Breast epithelium (tissue), 4 donors: ENCODE results near the gene RAB24. TPM values are rescaled to one million over a fixed set of nuclear protein-coding genes. Genes with fewer than 3 reads are reported as not detected.

ENCODE experiments used
- DNase-seq, 2 donors: peaks; one replicate each; pipeline ENCODE4 v3.0.0-alpha.2; 2019; ENCODE audit warnings: low spot score in 2 of 2
- H3K27ac ChIP-seq, 2 donors: fragments of 200-600 bp; sonication (generic) in 1 of 2; one replicate each; pipeline ENCODE4 v1.5.1; 2016 to 2019; ENCODE audit warnings: mild to moderate bottlenecking in 1 of 2
- H3K27me3 ChIP-seq, 2 donors: fragments of 200-600 bp; sonication (generic) in 1 of 2; one replicate each; pipeline versions ENCODE4 v1.5.1 to v1.6.0; 2017 to 2019; ENCODE audit warnings: control low read depth in 1 of 2, mild to moderate bottlenecking in 1 of 2
- H3K36me3 ChIP-seq: fragments of 200-600 bp; one replicate; pipeline ENCODE4 v1.5.1; 2019
- H3K4me1 ChIP-seq, 2 donors: fragments of 200-600 bp; sonication (generic); one replicate each; pipeline ENCODE4 v1.5.1; 2016 to 2019; ENCODE audit warnings: control low read depth in 1 of 2
- H3K4me3 ChIP-seq, 3 donors: fragments of 200-600 bp; sonication (generic); 1 replicate in 2 of 3; 2 replicates in 1 of 3; pipeline ENCODE4 v1.5.1; 2016 to 2019; ENCODE audit warnings: mild to moderate bottlenecking in 3 of 3, moderate library complexity in 2 of 3
- H3K9me3 ChIP-seq, 2 donors: fragments of 200-600 bp; sonication (generic) in 1 of 2; one replicate each; pipeline ENCODE4 v1.5.1; 2016 to 2019; ENCODE audit warnings: control low read depth in 1 of 2
- POLR2A ChIP-seq: fragments of 450-650 bp; IDR thresholded peaks from one replicate; pipeline ENCODE4 v1.6.1; 2016; ENCODE audit warnings: antibody characterized with exemption, mild to moderate bottlenecking, moderate library complexity
- POLR2AphosphoS5 ChIP-seq, 3 donors: sonication (generic); formaldehyde crosslinking; IDR thresholded peaks; one replicate each; pipeline ENCODE4 v1.6.1; 2017; ENCODE audit warnings: antibody characterized with exemption in 3 of 3
- intact Hi-C: fragments of 100-400 bp; cut with DNase I; formaldehyde crosslinking; loops from one replicate; pipeline ENCODE4 v1.15.1; 2023; ENCODE audit warnings: low total_unique reads
- total RNA-seq, 3 donors: library from RNA; depleted of rRNA; stranded (reverse); fragments of >200 nt; gene quantifications; one replicate each; pipeline ENCODE4 v1.1.0, GENCODE V29; 2016
- TF ChIP-seq, protein P1 (sequence below), 3 donors: fragments of 450-650 bp; IDR thresholded peaks; one replicate each; pipeline ENCODE4 v1.5.1; 2016 to 2017; ENCODE audit warnings: antibody characterized with exemption in 3 of 3, mild to moderate bottlenecking in 3 of 3, moderate library complexity in 3 of 3

The RAB24 gene
- total RNA-seq, 3 donors from 2014 or later = 21.4 to 62.9 (median 36.0) TPM

DNA sequence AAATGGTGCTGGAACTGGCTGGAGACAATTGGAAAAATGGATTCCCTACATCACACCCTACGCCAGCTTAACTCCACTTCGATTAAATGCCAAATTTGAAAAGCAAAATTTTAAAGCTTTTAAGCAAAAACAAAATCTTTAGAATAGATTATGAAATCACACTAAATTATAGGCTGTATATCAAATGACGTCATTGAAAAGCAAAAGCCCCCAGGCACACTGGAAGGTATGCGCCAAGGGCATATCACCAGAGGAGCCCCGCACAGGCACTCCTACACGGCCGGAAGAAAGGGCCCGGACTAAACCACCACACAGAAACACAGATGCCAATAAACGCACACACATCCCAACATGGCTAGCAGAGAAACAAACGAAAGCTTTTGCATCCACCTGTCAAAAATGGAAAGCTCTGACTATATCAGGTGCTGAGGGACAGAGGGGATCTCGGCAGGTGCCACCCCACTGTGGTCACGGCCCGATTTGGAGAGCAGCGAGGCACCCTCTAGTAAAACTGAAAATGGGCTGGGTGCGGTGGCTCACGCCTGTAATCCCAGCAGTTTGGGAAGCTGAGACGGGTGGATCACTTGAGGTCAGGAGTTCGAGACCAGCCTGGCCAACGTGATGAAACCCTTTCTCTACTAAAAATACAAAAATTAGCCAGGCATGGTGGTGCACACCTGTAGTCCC, 25.2 kb upstream of the RAB24 start:
- H3K27ac ChIP-seq = no peak overlapping the region
- intact Hi-C loops = no loop called here

DNA sequence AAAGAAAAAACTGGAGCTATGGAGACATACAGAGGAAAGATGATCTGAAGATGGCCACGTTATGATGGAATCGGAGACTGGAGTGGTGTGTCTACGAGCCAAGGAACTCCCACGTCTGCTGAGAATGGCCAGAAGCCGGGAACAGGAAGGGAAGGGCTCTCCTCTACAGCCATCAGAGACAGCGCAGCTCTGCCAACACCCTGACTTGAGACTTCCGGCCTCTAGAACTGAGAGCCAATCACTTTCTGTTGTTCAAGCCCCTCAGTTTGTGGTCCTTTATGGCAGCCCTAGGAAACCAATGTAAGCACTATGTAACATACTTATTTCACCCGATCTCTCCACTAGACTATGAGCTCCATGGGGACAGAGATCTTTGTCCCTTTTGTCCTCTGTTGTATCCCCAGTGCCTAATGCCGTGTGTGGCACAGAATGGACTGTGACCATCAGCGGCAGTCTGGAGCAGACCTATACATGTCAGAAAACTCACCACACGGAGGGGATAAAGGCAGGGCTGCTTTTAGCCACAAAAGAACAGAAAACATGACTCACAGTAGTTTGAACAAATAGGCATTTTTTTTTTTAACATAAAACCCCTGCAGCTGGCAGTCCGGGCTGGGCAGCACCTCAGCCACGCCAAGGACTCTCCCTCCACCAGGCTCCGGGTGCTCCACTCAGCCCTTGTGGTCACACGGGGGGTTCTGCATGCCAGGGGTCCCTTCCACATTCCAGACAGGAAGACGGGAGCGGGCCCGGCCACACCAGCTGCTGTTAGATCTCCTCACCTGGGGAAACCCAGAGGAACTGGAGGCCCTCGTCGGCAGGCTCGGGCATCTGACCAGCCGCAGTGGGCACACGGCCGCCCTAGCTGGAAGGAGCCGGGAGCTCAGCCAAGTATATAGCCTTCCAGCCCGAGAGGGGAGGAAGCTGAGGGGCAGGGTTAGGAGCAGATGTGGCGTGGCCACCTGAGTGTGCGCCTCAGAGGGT, 24.3 kb upstream of the RAB24 start:
- TF ChIP-seq POLR2A (no peak), POLR2AphosphoS5 (IDR thresholded peaks at IDR 0.05) (no peak)
- TF ChIP-seq, protein P1, sequence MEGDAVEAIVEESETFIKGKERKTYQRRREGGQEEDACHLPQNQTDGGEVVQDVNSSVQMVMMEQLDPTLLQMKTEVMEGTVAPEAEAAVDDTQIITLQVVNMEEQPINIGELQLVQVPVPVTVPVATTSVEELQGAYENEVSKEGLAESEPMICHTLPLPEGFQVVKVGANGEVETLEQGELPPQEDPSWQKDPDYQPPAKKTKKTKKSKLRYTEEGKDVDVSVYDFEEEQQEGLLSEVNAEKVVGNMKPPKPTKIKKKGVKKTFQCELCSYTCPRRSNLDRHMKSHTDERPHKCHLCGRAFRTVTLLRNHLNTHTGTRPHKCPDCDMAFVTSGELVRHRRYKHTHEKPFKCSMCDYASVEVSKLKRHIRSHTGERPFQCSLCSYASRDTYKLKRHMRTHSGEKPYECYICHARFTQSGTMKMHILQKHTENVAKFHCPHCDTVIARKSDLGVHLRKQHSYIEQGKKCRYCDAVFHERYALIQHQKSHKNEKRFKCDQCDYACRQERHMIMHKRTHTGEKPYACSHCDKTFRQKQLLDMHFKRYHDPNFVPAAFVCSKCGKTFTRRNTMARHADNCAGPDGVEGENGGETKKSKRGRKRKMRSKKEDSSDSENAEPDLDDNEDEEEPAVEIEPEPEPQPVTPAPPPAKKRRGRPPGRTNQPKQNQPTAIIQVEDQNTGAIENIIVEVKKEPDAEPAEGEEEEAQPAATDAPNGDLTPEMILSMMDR (IDR thresholded peaks at IDR 0.05) = no peak
- no peak for DNase-seq
- no peaks in the 10 kb centered on the region for H3K27me3 ChIP-seq
- H3K27ac ChIP-seq = peak overlapping the region; percentile 40 to 66
- no peaks in the 10 kb centered on the region for H3K36me3 ChIP-seq
- no peaks in the 10 kb centered on the region for H3K4me1 ChIP-seq
- intact Hi-C loops = no loop called here
- peak overlapping the region in 1 of 3 donors; percentile 11 for H3K4me3 ChIP-seq
- H3K9me3 ChIP-seq = no peaks in the 10 kb centered on the region

More for the DNA sequence above, 25.2 kb upstream of the RAB24 start:
- H3K36me3 ChIP-seq = peaks cover 2% of the 10 kb centered on the region
- H3K9me3 ChIP-seq = no peaks in the 10 kb centered on the region
- H3K4me3 ChIP-seq = no peak overlapping the region
- H3K4me1 ChIP-seq = no peaks in the 10 kb centered on the region
- H3K27me3 ChIP-seq = no peaks in the 10 kb centered on the region
- no peak for TF ChIP-seq POLR2AphosphoS5 (IDR thresholded peaks at IDR 0.05)
- no peak for TF ChIP-seq POLR2A
- TF ChIP-seq, protein P1 (IDR thresholded peaks at IDR 0.05) = no peak
- DNase-seq = no peak

DNA sequence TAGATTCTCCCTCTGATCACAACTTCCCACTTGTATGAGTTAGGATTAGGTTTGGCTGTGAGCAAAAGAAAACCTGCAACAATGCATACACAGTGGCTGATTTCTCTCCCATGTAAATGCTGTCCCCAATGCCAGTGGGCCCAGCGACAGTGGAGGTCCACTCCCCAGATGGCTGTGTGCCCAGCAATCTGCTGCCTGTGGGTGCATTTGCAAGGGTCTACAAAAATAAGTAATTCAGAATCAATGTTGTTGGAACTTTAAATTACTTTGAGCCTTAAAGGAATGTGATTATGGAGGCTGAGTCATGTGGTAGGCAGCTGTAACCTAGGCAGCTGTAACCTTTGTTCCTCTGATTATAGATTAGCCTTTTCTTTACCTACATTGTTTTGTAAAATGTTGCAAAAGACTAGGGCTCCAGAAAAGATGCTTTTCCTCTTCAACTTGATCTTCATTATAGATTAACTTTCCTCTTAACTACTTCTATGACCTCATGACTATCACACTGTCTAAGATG, 22.4 kb upstream of the RAB24 start:
- no peak for DNase-seq
- Histone ChIP-seq H3K4me3 (no peak overlapping the region), H3K4me1 (no peaks in the 10 kb centered on the region), H3K9me3 (no peaks in the 10 kb centered on the region), H3K27me3 (no peaks in the 10 kb centered on the region), H3K27ac (no peak overlapping the region), H3K36me3 (no peaks in the 10 kb centered on the region)
- no peak for TF ChIP-seq POLR2AphosphoS5 (IDR thresholded peaks at IDR 0.05)
- TF ChIP-seq, protein P1 (IDR thresholded peaks at IDR 0.05) = no peak
- TF ChIP-seq POLR2A = no peak
- intact Hi-C loops = no loop called here

DNA sequence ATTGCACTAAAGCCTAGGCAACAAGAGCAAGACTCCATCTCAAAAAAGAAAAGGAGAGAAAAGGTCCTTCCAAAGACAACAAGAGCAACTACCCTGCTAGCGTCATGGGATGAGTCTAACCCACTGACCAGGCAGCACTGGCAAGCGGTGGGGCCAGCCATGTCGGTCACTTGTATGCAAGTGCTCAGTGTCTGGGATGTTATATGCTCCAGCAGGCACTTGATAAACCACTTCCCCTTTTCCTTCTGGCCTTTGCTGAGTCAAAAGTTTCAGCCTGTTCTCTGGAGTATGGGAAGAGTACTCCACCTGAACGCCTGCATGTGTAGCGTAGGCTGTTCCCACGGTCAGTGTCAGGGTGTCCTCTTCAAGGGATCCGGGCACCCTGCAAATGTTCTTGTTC, 17.4 kb upstream of the RAB24 start:
- Histone ChIP-seq H3K9me3 (no peaks in the 10 kb centered on the region), H3K36me3 (no peaks in the 10 kb centered on the region), H3K27ac (no peak overlapping the region), H3K4me1 (no peaks in the 10 kb centered on the region), H3K27me3 (no peaks in the 10 kb centered on the region), H3K4me3 (no peak overlapping the region)
- intact Hi-C loops = no loop called here
- no peak for TF ChIP-seq POLR2AphosphoS5 (IDR thresholded peaks at IDR 0.05)
- TF ChIP-seq, protein P1 (IDR thresholded peaks at IDR 0.05) = no peak
- TF ChIP-seq POLR2A = no peak
- no peak for DNase-seq
